Endothelial cell (in vitro differentiated cells): Measurements from ENCODE around the gene RPL27A. TPM values are rescaled to one million over a fixed set of nuclear protein-coding genes. Genes with fewer than 3 reads are reported as not detected.

Source experiments
- DNase-seq: peaks from one replicate; pipeline ENCODE4 v3.0.0; 2021; ENCODE audit warnings: low spot score
- H3K27ac Mint-ChIP-seq: one replicate; pipeline ENCODE4 v1.8.0; 2021; ENCODE audit warnings: mixed read lengths, inconsistent platforms; ENCODE audit not compliant: unreplicated experiment
- H3K27me3 Mint-ChIP-seq: one replicate; pipeline ENCODE4 v1.8.0; 2021; ENCODE audit warnings: mild to moderate bottlenecking, moderate library complexity, mixed read lengths, inconsistent platforms; ENCODE audit not compliant: unreplicated experiment
- H3K36me3 Mint-ChIP-seq: one replicate; pipeline ENCODE4 v1.8.0; 2021; ENCODE audit warnings: mild to moderate bottlenecking, low read depth, mixed read lengths, inconsistent platforms; ENCODE audit not compliant: unreplicated experiment
- H3K4me1 Mint-ChIP-seq: one replicate; pipeline ENCODE4 v1.8.0; 2021; ENCODE audit warnings: mild to moderate bottlenecking, mixed read lengths, inconsistent platforms; ENCODE audit not compliant: unreplicated experiment
- H3K4me3 Mint-ChIP-seq: one replicate; pipeline ENCODE4 v1.8.0; 2021; ENCODE audit warnings: mild to moderate bottlenecking, mixed read lengths, inconsistent platforms; ENCODE audit not compliant: unreplicated experiment
- H3K9me3 Mint-ChIP-seq: one replicate; pipeline ENCODE4 v1.8.0; 2021; ENCODE audit warnings: mixed read lengths, inconsistent platforms; ENCODE audit not compliant: unreplicated experiment
- CTCF ChIP-seq: fragments of 200-600 bp; sonication (generic); IDR thresholded peaks from one replicate; pipeline ENCODE4 v1.5.0; 2021; ENCODE audit warnings: antibody characterized with exemption; ENCODE audit not compliant: unreplicated experiment
- total RNA-seq: library from RNA; stranded (reverse); fragmentation: NEBNext Ultra II Directional; extraction: Animal tissue kit (Norgen Biotek cat#: 25700); gene quantifications from one replicate; pipeline ENCODE4 v1.2.1, GENCODE V29; 2021; ENCODE audit not compliant: unreplicated experiment

RPL27A gene
- total RNA-seq, 1 donor from 2014 or later: 1,456 TPM

- Mint-ChIP-seq H3K4me1 (peaks cover 50% of the 10 kb centered on the region), H3K9me3 (no peaks in the 10 kb centered on the region), H3K27ac (no peak overlapping the region), H3K4me3 (peak overlapping the region; percentile 44), H3K36me3 (peaks cover 56% of the 10 kb centered on the region), H3K27me3 (peaks cover 19% of the 10 kb centered on the region)
- no peak for DNase-seq
- TF ChIP-seq CTCF: no peak
These were observed 21.5 kb downstream of the RPL27A start for GRCh38 chr11:8704136-8704535.

GRCh38 chr11:8705146-8705545 is 22.6 kb downstream of the RPL27A start:
- TF ChIP-seq CTCF: no peak
- H3K9me3 Mint-ChIP-seq: no peaks in the 10 kb centered on the region
- no peak for DNase-seq
- peaks cover 45% of the 10 kb centered on the region for H3K4me1 Mint-ChIP-seq
- H3K36me3 Mint-ChIP-seq: peaks cover 59% of the 10 kb centered on the region
- H3K27me3 Mint-ChIP-seq: peaks cover 21% of the 10 kb centered on the region
- H3K4me3 Mint-ChIP-seq: peak overlapping the region; percentile 9
- no peak overlapping the region for H3K27ac Mint-ChIP-seq

GRCh38 chr11:8706673-8707432 is 24.3 kb downstream of the RPL27A start:
- no peak for TF ChIP-seq CTCF
- Mint-ChIP-seq H3K27me3 (peaks cover 19% of the 10 kb centered on the region), H3K9me3 (no peaks in the 10 kb centered on the region), H3K27ac (peak overlapping the region; percentile 73), H3K4me3 (peak overlapping the region; percentile 79), H3K4me1 (peaks cover 38% of the 10 kb centered on the region), H3K36me3 (peaks cover 62% of the 10 kb centered on the region)
- DNase-seq: no peak

GRCh38 chr11:8707541-8708191 is 25.1 kb downstream of the RPL27A start:
- Mint-ChIP-seq H3K36me3 (peaks cover 62% of the 10 kb centered on the region), H3K27me3 (peaks cover 18% of the 10 kb centered on the region), H3K4me3 (no peak overlapping the region), H3K4me1 (peaks cover 36% of the 10 kb centered on the region), H3K9me3 (no peaks in the 10 kb centered on the region), H3K27ac (no peak overlapping the region)
- no peak for TF ChIP-seq CTCF
- no peak for DNase-seq

- Mint-ChIP-seq H3K4me1 (peaks cover 35% of the 10 kb centered on the region), H3K4me3 (peak overlapping the region; percentile 9), H3K27me3 (peaks cover 18% of the 10 kb centered on the region), H3K36me3 (peaks cover 65% of the 10 kb centered on the region), H3K9me3 (no peaks in the 10 kb centered on the region), H3K27ac (no peak overlapping the region)
- DNase-seq: no peak
- no peak for TF ChIP-seq CTCF
These were observed 26.5 kb downstream of the RPL27A start for GRCh38 chr11:8709002-8709672.
